Putamen (tissue), 1 donor: ENCODE data around the gene HOXB5.
A peak's percentile ranks its signal among the peaks of the same experiment; 100 is the strongest.

ENCODE experiments used
- DNase-seq: peaks from one replicate; pipeline ENCODE4 v3.0.0-alpha.2; 2016; ENCODE audit warnings: low spot score

The HOXB5 gene

DNA sequence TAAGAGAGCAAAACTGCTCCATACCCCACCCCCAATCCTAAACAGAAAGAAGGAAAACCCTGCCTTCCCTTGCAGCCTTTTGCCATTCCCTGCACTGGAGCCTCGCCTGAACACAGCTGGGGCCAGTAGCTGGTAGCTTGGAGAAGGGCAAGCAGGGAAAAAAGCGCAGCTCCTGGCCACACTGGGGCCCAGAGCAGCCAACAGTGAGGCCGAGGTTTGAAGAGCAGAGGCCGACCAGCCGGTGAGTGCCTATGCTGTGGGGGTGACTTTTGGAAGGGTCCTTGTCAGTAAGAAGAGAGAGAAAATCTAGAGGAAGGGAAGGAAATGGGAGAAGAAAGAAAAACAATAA lies 35.8 kb upstream of the HOXB5 start:
- DNase-seq = no peak

DNA sequence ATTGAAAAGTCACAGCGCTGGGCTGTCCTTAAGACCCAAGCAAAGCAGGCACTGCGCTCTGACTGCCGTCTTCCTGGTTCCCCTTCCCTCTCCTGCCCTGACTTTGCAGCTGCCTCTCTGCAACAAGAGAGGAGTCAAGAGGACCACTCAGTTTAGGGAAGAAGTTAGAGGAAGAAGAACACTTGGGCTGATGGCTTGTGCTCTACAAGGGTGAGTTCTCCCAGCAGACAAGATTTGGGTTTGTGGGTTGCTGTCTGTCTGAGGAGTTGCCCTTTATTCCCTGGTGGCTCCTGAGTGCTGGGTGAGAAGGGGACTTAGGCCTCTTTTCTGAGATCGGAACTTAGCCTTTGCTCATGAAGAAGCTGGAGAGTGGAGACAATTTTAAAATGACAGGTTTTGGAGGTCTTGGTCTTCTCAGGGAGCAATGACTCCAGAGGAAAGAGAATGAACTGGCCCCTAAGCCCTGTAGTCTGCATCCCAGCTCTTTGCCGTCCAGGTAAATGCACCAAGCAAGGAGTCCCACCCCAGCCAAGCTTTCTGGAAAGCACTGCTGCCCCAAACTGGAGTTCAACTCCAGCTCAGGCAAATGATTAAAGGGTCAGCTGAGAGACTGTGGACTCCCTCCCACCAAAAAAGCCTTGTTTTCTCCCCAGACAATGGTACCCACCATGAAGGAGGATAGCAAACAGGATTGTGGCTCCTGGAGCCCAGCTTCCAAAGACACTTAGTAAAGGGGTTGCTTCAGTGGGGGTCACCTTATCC lies 35.3 kb upstream of the HOXB5 start:
- no peak for DNase-seq

DNA sequence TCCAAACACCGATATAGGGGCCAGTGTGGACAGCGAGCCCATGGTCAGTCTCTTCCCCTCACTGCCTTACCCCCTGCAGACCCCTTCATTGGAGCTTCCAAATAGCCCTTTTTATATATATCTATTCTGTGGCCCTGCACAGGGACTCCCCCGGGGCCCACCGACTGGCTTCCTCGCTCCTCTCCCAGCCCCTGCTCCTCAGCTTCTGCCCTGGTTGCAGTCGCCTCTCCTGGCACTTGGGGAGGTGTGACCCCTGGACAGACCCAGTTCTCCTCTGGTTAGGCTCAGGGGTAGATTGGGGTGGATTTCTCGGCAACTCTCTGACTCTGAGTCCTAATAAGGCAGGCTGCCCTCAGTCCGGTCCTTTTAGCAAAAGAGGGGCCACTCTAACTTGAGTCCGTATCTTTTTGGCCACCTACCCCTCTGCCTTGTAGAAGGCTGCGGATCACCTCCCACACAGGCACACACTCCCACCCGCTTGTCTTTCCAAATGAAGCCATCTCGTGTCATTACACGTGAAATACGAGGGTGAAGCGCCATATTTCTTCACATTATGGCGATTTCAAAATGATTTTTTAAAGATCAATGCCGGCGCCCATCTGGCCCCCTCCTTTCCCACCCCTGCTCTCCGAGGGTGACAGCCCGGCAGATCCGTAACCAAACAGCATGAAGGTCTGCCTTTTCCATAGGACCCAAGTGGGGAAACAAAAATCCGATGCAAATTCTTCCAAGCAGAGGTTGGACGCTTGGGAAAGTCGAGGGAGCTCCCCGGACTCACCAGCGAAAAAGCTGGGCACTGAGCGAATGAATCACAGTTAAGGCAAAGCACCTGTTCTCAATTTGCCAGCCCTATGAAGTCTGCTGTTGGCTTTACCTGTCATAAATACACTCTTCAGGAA lies 34.3 kb upstream of the HOXB5 start:
- DNase-seq = no peak

DNA sequence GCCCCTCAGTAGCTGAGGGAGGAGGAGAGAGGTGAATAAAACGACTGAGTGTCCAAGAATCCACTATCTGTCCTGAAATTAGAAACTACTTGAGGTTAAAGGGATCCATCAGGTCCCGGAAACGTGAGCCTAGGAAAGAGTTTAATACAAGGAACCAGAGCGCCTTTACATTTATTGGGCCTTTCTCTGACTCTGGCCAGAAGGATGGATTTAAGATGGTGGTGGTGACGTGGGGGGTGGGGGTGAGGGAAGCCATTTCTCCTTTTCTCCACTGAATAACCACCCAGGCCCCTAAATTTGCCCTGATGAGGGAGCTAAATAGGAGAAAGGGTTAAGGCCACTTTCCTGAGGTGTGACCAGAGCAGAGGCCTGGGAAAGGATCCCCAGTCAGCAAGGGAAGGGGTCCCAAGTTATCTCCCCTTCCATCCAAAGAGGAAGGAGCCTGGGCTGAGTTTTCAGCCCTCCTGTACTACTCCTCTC lies 33.6 kb upstream of the HOXB5 start:
- DNase-seq = no peak

DNA sequence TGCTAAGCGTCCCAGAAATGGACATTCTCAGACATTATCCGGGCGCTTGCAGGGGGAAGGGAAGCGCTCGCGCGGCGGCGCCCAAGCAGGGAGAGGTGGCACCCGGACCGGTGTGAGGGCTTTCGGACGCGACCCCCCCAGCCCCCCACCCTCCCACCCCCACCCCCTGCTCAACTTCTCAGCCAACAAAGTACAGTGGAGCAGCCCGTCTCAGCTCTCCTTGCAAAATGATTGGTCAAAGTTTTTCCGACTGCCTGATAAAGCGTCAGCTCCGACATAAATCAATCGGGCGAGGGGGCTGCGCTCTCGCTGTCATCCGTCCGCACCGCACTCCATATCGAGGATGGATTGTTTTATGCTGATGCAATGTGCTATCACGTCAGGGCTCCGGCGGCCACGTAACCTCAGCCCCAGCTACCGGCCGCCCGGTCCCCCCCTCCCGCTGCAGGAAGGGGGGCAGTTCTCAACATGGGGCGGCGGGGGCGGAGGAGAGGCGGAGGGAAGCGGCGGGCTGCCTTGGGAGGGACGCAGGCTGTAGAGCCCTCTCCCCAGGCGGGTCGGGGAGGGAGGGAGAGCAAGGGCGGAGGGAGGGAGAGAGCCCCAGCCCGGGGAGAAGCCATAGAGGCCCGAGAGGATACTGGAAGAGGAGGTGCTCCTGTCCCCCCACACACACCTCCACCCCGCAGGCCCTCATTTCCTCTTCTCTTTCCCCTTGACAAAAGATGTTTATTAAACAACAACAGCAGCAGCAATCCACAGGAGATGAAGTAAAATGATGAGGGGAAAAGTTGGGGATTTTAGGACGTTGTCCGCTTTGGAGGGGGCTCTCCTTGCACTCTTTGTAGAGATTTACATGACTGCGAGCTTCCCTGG lies 32.9 kb upstream of the HOXB5 start, which contains the start of gene HOXB9:
TSS of gene HOXB9 (minus strand) at position 114 of the 873 bp plus-strand sequence. CDS start at position 25, 89 bp downstream.
- DNase-seq = no peak

DNA sequence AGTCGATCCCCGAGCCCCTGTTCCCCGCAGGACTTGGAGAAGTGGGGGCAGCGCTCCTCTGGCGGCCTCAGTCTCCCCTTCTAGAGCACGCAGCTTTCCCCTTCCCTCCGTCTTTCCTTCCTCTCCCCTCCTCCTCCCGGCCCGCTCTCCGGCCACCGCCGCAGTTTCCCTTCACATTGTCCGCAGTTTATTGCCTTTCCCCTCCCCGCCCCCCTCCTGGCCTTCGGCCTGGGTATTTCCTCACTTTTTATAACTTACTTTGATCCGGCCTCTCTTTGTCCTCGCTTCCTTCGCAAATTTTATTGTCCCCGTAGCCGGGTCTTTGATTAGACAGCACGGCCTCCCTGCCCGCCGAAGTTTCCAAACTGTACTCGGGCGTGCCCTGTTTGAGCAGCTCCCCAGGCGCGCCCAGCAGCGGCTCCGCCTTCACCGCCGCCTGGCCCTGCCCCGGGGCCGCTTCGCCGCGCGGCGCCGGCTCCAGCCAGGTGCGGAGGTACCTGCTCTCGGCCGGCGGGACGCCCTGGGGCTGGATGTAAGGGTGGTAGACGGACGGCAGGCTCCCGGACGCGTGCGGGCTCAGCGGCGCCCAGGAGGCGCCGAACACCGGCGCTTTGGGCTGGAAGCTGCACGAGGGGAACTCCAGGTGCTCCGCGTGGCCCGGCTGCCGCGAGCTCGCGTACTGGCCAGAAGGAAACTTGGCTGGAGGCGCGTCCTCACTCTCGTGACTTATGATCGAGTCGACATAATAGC lies 32.1 kb upstream of the HOXB5 start:
- DNase-seq = no peak

DNA sequence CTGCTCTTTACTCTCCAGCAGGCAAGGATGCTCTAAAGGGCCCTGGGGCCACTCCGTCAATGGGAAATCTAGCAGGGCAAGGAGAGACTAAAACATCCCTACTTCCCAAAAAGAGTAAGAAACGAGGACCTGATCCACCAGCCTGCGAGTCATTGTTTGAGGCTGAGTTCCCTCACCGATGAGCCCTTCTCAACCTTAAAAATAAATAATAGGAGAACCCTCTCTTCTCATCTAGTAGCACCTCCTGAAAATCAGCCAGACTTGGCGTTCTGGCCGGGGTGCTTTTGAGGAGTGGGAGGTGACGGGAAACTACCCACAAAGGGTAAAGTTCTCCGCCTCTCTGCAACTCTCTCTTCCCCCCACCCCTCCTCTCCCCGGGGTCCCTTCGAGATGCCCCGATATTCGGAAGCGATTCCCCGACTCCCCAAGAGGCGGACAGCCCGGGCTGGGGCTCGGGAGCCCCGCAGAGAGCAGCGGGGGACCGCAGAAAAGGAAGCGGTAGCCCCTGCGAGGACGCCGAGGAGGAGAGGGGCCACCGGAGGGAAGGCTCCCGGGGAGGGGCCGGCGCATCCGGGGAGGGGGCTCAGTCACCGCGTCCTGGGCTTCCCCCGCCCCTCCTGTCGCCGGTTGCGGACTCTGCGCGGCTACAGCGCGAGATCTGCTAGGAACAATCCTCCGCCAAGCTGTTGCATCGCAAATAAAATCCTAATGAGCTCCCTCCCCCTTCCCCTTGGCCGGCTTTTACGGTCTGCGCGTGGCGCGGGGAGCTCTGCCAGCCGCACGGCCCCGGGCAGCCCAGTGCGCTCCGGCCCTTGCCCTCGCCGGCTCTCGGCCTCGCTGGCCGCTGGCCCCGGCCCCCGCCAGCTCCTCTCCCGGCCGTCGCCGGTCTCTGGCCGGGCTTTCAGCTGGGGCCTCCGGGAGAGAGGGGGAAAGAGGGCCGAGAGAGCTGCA lies 31.2 kb upstream of the HOXB5 start:
- no peak for DNase-seq

DNA sequence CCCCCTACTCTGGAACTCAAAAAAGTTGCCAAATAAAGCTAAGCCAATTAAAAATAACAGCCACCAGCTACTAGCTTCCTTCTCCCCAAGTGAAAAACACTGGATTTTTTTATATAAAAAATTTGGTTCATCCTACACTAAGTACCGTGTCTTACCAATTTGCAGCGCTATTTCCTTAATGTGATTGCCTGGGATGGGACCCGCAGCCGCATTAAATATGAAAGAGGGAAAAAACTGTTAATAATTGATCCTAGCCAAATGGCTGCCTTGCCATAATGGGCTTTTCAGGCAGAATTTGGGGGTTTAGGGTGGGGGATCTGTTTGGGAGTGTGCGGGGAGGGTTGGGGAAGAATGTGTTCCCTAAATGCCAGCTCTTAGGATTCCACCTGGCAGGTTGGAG lies 30.5 kb upstream of the HOXB5 start:
- DNase-seq = no peak

DNA sequence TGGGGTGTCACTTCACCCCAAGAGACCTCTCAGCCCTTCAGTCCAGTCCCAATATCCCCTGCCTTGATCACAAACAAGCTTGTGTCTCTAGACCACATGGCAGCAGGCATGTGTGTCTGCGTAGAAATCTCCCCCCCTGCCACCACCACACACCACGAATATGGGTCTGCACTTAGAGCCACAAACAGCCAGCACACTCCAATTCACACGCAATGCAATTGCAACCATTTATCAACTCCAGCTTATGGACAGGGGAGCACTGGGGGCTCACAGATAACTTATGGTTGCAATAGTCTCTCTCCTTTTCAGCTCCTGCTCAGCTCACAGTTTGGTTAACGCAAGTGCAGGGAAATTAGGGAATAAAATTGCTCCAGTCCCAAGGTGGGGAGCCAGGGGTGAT lies 30.0 kb upstream of the HOXB5 start:
- no peak for DNase-seq

DNA sequence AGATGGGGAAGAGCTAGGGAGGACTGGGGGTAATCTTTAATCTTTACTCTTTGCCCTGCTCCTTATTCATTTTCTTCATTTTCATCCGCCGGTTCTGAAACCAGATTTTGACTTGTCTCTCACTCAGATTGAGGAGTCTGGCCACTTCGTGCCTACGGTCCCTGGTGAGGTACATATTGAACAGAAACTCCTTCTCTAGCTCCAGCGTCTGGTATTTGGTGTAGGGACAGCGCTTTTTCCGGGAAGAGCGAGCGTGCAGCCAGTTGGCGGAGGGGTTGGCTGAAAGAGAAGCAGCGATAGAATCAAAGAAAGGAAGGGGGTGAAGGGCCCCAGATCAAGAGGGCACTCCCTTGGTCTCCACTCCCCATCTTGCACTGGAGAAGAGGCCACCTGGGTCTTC lies 29.3 kb upstream of the HOXB5 start:
- DNase-seq = no peak

DNA sequence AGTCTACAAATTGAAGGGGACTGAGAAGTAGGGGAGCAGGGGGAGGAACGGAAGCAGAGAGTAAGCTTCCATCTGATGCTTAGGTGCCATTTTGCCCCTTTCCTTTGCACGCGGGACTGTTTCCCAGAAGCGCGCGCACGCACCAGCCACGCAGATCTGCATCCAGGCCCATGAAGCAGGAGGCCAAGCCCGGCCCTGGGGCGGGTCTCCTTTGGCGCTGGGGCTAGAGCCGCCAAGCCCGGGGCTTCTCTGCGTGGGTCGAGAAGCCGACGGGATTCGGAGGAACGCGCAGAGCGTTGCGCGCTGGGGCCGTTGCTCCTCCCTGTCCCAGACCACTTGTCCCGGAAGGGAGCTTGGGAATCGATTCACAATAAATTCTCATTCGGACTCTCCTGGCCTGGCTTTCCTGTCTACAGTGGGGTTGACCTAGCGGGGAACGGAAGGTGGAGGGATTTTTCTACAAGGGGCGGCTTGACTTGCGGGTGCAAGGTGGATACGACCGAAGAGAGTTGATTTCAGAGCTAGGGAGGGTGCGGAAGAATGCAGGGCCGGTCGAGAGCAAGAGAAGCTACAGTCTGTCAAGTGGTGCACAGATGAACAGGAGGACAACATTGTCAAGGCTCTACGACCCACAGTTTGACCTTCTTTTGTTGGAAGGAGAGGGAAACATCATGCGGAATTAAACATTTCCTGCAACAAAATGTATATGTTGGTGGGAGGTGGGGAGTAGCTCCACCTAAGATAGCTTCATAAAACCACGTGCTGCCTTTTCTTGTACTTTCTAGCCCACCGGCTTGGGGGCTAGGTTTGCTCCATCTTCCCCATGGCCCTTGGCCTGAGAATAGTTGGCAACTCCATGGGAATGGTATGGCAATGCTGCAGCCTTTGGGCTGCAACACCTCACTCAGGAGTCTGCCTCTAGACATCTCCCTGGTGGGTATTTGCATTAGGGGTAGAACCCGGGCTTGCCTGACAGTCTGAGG lies 28.1 kb upstream of the HOXB5 start:
- DNase-seq = no peak

DNA sequence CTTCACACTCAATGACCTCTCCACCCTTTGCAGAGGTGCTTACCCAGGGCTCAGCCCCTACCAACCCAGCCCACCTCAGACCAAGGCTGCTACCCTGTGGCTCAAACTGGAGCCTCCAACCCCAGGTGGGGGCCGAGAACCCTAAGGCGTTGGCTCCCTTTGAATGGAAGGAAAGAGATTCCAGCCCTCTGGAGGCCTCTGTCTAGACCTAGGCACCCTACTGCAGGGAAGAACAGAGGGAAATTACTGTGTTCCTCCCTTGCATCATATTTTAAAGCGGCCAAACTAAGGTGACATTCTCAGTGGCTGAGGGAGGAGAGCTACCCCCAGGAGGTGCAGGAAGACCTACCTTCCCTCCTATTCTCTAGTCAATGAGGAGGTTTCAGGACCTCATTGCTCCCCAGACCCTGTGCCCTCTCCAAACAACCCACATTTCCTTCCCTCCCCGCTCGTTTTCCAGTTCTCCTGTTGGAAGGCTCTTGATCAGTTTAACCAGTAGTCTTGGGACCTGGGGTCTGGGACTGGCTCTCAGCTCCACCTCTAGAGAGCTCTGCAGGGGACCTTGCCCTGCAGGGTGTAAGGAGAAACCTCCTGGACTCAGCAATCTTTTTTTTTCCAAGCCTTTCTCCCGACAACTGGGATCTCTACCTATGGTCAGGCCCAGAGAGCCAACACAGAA lies 27.0 kb upstream of the HOXB5 start:
- DNase-seq = no peak

DNA sequence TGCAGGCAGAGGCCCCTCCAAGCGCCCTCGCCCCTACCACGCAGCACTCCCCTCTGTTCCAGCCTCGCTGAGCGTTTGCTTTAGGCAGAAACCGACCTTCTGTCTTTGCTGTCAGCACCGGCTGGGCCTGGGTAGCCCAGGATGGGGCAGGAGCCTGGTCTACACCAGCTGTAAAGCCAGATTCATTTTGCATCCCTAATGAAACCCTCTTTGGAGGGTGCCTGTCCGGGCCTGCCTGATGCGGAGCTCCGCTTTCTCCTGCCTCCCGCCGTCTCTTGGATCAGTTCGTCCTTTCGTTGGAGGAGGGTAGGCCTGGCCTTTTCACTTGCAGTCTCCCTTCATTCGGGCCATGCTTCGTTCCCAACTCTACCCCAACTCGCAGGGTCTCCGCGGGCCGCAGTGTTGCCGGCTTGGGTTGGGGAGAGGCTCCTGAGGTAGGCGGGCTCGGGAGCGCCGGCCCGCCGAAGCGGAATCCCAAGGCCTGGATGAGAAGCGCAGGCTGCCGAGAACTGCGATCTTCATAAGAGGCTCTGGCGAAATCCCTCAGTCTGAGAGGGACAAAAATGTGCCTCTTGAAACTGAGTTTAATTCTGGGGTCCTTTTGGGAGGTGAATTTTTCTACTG lies 26.4 kb upstream of the HOXB5 start:
- no peak for DNase-seq

DNA sequence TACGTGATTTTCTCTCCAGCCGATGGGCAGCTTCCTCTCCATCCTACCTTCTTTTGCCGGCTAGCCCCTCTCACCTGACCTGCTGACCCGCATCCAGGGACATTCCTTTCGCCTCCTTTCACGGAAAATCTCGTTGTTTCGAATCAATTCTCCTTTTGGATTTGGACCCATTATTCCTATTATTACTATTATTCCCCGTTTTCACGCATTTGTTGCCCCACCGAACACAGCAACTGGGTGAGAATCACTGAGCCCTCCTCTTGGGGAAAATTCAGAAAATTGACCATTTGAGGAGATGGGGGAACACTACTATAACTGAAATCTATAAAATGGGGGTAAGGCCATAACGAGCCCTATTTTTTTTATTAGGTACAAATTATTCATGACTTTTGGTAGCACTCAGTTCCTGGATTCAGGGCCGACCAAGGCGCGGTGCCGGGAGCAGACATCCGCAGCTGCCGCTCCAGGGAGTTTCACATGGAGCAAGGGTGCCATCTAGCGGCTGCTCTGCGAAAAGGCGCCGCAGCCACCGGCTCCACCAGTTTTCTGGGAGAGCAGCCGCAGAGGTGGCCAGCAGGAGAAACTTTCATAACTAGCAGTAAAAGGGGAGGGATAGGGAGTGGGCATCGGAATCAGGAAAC lies 24.8 kb upstream of the HOXB5 start:
- DNase-seq = peak; percentile 67

DNA sequence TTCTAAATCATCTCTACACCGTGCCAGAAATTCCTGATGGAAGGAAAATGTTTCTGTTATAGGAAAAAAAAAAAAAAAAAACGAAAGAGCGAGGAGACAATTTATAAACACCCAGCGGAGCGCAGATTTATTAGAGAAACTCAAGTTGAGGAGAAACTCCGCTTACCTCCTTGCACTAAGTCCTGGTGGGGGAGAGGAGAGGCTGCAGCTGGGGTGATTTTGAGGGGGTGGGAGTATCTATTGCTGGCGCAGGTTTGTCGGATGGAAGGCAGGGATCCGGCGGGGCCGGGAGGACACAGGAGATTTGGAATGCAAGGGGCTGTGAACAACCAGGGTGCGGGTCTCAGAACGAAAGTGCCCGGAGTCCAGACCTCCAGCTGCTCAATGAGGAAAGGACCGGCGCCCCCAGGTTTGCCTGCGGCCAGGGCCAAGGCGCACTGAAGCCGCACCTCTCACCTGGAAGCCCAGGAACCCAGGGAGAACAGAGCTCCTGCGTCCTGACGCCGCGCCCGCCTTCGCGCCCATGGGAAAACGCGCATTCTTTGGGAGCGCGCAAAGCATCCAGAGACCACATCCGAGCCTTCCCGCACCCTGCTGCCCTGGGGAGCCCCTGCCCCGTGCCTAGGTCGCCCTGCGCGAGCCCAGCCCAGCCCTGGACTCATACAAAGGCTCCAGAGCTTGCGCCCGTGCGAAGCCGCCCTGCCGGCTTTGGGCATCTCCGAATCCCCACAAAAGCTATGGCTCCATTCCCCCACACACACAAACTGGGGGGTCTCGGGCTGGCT lies 24.1 kb upstream of the HOXB5 start:
- no peak for DNase-seq

DNA sequence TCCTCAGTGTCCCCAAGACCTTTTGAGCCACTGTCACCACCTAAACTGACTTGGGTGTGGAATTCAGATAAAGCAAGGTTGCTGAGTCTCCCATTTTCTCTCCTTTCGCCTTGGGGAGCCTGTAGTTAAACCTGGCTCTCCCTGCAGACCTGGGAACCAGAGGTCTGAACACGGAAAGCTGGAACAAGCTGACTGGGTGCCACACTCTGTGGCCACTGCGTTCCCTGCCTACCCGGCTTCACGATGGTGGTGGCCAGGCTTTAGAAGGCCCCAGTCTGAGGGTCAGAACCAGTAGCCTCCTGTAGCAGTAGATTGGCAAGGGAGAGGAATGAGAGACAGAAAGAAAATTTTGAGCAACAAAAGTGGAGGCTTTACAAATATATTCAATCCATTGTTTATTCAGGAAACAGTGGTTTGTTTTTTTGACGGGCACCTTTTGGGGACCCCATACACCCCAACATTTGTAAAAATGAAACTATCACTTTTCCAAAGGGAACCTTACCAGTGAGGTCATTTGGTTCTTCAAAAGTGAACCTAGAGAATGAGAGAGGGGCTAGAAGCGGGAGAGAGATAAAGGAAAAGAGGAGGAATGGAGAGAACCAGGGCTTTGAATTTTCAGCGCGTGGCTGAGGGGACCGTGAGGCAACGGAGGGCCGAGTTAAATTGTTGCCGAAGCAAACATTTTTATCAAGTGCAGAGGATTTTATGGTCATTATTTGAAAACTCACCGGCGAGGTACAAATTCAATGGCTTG lies 23.3 kb upstream of the HOXB5 start:
- DNase-seq = no peak
